OCI-LY7 (cell line): ENCODE data around the gene PLXDC1. TPM values are rescaled to one million over a fixed set of nuclear protein-coding genes. Genes with fewer than 3 reads are reported as not detected.

Experiments used
- BruUV-seq: library from RNA; stranded (reverse); fragments of 400-500 nt; replicated peaks from 2 replicates; lab custom pipeline; 2021; lab: Mats Ljungman, UMichigan
- CTCF ChIA-PET: fragments of 300-600 bp; sonication (Branson Sonifier 250); formaldehyde crosslinking; loops from one replicate; lab custom pipeline; 2022; ENCODE audit warnings: antibody characterized with exemption; ENCODE audit not compliant: unreplicated experiment; lab: Charles Lee
- POLR2A ChIA-PET: fragments of 300-600 bp; sonication (Branson Sonifier 250); formaldehyde crosslinking; loops from one replicate; lab custom pipeline; 2022; ENCODE audit warnings: antibody characterized with exemption; lab: Charles Lee
- DNase-seq: peaks from one replicate; pipeline ENCODE4 v3.0.0-alpha.2; 2015; ENCODE audit warnings: low spot score
- H2AFZ ChIP-seq: fragments of 200-600 bp; sonication (generic), shearing (Covaris generic); 2 replicates; pipeline ENCODE4 v1.6.1; 2014; ENCODE audit warnings: mild to moderate bottlenecking, antibody characterized with exemption, low read length, moderate library complexity
- H3K27ac ChIP-seq: fragments of 200-600 bp; sonication (generic); 2 replicates; pipeline ENCODE4 v1.5.1; 2014; ENCODE audit warnings: mixed run types, low read depth, mild to moderate bottlenecking, moderate library complexity, low read length, inconsistent platforms; ENCODE audit not compliant: poor library complexity, severe bottlenecking
- H3K36me3 ChIP-seq: fragments of 200-600 bp; sonication (generic); 2 replicates; pipeline ENCODE4 v1.6.1; 2014; ENCODE audit warnings: mild to moderate bottlenecking, antibody characterized with exemption, low read length, moderate library complexity, mixed read lengths; ENCODE audit not compliant: insufficient read depth
- H3K4me1 ChIP-seq: fragments of 200-600 bp; sonication (generic); 2 replicates; pipeline ENCODE4 v1.5.1; 2014; ENCODE audit warnings: mild to moderate bottlenecking, low read length; ENCODE audit not compliant: insufficient read depth, poor library complexity, severe bottlenecking
- H3K4me2 ChIP-seq: fragments of 200-600 bp; sonication (generic); 2 replicates; pipeline ENCODE4 v1.6.1; 2014; ENCODE audit warnings: mild to moderate bottlenecking, low read length
- H3K4me3 ChIP-seq: fragments of 200-600 bp; sonication (generic); 2 replicates; pipeline ENCODE4 v1.5.1; 2014; ENCODE audit warnings: mild to moderate bottlenecking, low read depth, low read length; ENCODE audit not compliant: poor library complexity, severe bottlenecking
- H3K79me2 ChIP-seq: fragments of 200-600 bp; sonication (generic); 2 replicates; pipeline ENCODE4 v1.6.1; 2016; ENCODE audit warnings: low read depth, mild to moderate bottlenecking, low read length, moderate library complexity, mixed read lengths; ENCODE audit not compliant: insufficient read depth
- H3K9me2 ChIP-seq: fragments of 200-600 bp; sonication (generic); 2 replicates; pipeline ENCODE4 v1.6.1; 2016; ENCODE audit warnings: mild to moderate bottlenecking, low read length, mixed read lengths; ENCODE audit not compliant: insufficient read depth
- H3K9me3 ChIP-seq: fragments of 200-600 bp; sonication (generic); 2 replicates; pipeline ENCODE4 v1.6.1; 2014; ENCODE audit warnings: mild to moderate bottlenecking, mixed run types, low read length, mixed read lengths
- H4K20me1 ChIP-seq: fragments of 200-600 bp; sonication (generic); 2 replicates; pipeline ENCODE4 v1.6.1; 2014; ENCODE audit warnings: mild to moderate bottlenecking, antibody characterized with exemption, low read length, moderate library complexity, mixed read lengths; ENCODE audit not compliant: insufficient read depth
- EZH2phosphoT487 ChIP-seq: fragments of 200-600 bp; sonication (generic); IDR thresholded peaks from 2 replicates; pipeline ENCODE4 v1.6.1; 2018; ENCODE audit warnings: low read depth, borderline replicate concordance, mild to moderate bottlenecking, mixed run types, antibody characterized with exemption, low read length, moderate library complexity, mixed read lengths
- intact Hi-C: fragments of 100-400 bp; cut with micrococcal nuclease; formaldehyde crosslinking; loops from one replicate; pipeline ENCODE4 v1.10.0; 2022; ENCODE audit not compliant: unreplicated experiment
- total RNA-seq, 2 experiments: library from RNA; depleted of rRNA in 1 of 2; stranded (reverse); fragments of >200 nt in 1 of 2; shearing (Covaris generic) in 1 of 2; gene quantifications; 2 replicates each; pipeline ENCODE4 v1.2.3, GENCODE V29; 2014 to 2022
- TF ChIP-seq, protein P1 (sequence below): fragments of 200-600 bp; sonication (generic); conservative IDR thresholded peaks from 2 replicates; pipeline ENCODE4 v1.5.1; 2014; ENCODE audit warnings: mild to moderate bottlenecking, antibody characterized with exemption, low read length, moderate library complexity, mixed read lengths

PLXDC1 gene
- total RNA-seq, 2 experiments from 2014 or later: 0.13 to 0.67 TPM

DNA sequence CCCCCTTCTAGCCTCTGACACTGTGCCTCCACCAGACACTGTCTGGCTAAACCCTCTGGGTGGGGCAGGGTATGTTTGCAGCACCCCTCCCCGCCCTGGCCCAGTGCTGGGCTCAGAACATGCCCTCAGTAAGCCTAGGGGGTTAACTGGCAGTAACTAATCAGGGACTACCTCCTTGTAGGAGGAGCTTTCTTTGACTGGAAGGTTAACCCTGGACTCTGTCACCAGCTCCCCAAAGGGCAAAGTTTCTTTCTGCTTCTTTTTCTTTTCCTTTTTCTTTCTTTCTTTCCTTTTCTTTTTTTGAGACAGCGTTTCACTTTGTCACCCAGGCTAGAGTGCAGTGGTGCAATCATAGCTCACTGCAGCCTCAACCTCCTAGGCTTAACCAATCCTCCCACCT, 76.8 kb downstream of the PLXDC1 start:
- TF ChIP-seq EZH2phosphoT487: no peak
- TF ChIP-seq, protein P1, sequence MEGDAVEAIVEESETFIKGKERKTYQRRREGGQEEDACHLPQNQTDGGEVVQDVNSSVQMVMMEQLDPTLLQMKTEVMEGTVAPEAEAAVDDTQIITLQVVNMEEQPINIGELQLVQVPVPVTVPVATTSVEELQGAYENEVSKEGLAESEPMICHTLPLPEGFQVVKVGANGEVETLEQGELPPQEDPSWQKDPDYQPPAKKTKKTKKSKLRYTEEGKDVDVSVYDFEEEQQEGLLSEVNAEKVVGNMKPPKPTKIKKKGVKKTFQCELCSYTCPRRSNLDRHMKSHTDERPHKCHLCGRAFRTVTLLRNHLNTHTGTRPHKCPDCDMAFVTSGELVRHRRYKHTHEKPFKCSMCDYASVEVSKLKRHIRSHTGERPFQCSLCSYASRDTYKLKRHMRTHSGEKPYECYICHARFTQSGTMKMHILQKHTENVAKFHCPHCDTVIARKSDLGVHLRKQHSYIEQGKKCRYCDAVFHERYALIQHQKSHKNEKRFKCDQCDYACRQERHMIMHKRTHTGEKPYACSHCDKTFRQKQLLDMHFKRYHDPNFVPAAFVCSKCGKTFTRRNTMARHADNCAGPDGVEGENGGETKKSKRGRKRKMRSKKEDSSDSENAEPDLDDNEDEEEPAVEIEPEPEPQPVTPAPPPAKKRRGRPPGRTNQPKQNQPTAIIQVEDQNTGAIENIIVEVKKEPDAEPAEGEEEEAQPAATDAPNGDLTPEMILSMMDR: no peak
- ChIA-PET POLR2A (interaction anchor here (1.1 kb wide), 1 partner anchor 15 kb away, joined by 3 read pairs; no protein-coding TSS in a partner anchor), CTCF (interaction anchor here (1.2 kb wide), 1 partner anchor 77 kb away, joined by 3 read pairs; the partner anchor contains the start of gene PLXDC1)
- Histone ChIP-seq H2AFZ (no peak overlapping the region), H3K4me3 (no peak overlapping the region), H3K27ac (no peak overlapping the region), H3K79me2 (no peaks in the 10 kb centered on the region), H4K20me1 (no peaks in the 10 kb centered on the region), H3K9me3 (no peaks in the 10 kb centered on the region), H3K9me2 (no peaks in the 10 kb centered on the region), H3K4me1 (no peaks in the 10 kb centered on the region), H3K4me2 (no peak overlapping the region), H3K36me3 (no peaks in the 10 kb centered on the region)
- no TSS peak for BruUV-seq
- DNase-seq: no peak
- intact Hi-C loops: no loop called here

DNA sequence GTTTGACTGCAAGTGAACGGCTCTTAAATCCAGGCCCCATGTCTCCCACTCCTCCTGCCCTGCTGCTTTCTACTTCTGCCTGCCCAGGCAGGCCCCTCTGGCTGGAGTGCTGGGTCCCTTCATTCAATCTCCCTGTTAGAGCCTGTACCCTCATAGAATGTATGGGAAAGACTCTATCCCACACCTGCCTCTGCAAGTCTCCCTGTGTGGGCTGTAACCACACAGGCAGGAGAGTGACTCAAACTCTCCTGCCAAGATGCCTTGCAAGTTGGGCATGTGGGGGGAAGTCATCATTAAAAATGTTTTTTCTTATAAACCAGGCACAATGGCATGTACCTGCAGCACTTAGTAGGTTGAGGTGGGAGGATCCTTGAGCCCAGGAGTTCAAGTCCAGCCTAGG, 77.5 kb downstream of the PLXDC1 start:
- no peak overlapping the region for H3K27ac ChIP-seq
- H3K9me2 ChIP-seq: no peaks in the 10 kb centered on the region
- intact Hi-C loops: no loop called here
- ChIA-PET CTCF (no interaction called here), POLR2A (no interaction called here)
- no TSS peak for BruUV-seq
- H3K9me3 ChIP-seq: no peaks in the 10 kb centered on the region
- no peak for DNase-seq
- H3K4me3 ChIP-seq: no peak overlapping the region
- no peaks in the 10 kb centered on the region for H4K20me1 ChIP-seq
- H3K4me2 ChIP-seq: no peak overlapping the region
- H3K79me2 ChIP-seq: no peaks in the 10 kb centered on the region
- no peak overlapping the region for H2AFZ ChIP-seq
- TF ChIP-seq EZH2phosphoT487: no peak
- TF ChIP-seq, protein P1: no peak
- no peaks in the 10 kb centered on the region for H3K4me1 ChIP-seq
- no peaks in the 10 kb centered on the region for H3K36me3 ChIP-seq

DNA sequence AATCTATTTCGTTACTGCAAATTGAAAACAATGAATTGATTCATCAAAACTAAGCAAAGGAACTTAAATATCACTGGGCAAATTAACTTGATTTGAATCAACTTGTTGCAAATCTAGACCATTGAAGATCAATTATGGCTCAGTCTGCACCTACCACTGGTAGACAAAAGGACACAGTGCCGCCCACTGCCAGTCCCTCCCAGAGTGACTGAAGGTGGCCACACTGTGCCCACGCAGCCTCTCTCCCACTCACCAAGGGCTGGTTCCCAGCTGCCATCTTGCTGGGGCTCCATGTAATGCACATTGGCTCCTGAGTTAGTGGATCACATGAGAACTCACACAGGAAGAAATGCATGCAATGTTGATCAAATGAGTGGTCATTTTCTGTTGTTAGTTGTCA, 78.1 kb downstream of the PLXDC1 start:
- no TSS peak for BruUV-seq
- POLR2A ChIA-PET: no interaction called here
- H3K9me2 ChIP-seq: no peaks in the 10 kb centered on the region
- TF ChIP-seq EZH2phosphoT487: no peak
- TF ChIP-seq, protein P1: no peak
- no peak overlapping the region for H3K4me2 ChIP-seq
- intact Hi-C loops: no loop called here
- H3K79me2 ChIP-seq: no peaks in the 10 kb centered on the region
- H3K9me3 ChIP-seq: no peaks in the 10 kb centered on the region
- no peaks in the 10 kb centered on the region for H3K36me3 ChIP-seq
- no peaks in the 10 kb centered on the region for H3K4me1 ChIP-seq
- no peak overlapping the region for H3K27ac ChIP-seq
- DNase-seq: no peak
- no peak overlapping the region for H3K4me3 ChIP-seq
- H2AFZ ChIP-seq: no peak overlapping the region
- H4K20me1 ChIP-seq: no peaks in the 10 kb centered on the region
- CTCF ChIA-PET: no interaction called here
